ENCODE data around the gene ADSL. TPM values are rescaled to one million over a fixed set of nuclear protein-coding genes. Genes with fewer than 3 reads are reported as not detected.

ADSL gene
- total RNA-seq, 1 donor from 2014 or later, result 41.0 TPM

DNA sequence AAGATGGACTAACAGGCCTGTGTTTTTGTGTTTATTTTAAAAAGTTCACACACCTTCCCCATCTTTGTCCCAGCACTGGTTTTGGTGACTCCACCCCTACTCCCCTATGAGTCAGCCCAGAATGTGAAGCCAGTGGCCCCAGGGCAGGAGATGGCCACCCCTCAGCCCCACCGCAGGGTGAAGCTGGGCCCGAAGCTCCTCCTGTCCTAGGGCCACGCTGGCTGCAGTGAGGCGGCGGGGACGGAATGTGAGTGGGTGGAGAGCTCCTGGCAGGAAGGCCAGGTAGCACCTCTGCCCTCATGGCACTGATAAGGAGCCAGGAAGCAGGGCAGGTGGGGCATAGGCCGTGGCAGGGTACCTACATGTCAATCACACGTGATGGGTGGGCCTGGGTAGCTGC, 64.0 kb downstream of the ADSL start:
- H3K36me3 ChIP-seq, result peaks cover 4 to 60% of the 10 kb centered on the region in 2 donors
- TF ChIP-seq POLR2A (IDR thresholded peaks at IDR 0.05), result no peak
- TF ChIP-seq, protein P1, sequence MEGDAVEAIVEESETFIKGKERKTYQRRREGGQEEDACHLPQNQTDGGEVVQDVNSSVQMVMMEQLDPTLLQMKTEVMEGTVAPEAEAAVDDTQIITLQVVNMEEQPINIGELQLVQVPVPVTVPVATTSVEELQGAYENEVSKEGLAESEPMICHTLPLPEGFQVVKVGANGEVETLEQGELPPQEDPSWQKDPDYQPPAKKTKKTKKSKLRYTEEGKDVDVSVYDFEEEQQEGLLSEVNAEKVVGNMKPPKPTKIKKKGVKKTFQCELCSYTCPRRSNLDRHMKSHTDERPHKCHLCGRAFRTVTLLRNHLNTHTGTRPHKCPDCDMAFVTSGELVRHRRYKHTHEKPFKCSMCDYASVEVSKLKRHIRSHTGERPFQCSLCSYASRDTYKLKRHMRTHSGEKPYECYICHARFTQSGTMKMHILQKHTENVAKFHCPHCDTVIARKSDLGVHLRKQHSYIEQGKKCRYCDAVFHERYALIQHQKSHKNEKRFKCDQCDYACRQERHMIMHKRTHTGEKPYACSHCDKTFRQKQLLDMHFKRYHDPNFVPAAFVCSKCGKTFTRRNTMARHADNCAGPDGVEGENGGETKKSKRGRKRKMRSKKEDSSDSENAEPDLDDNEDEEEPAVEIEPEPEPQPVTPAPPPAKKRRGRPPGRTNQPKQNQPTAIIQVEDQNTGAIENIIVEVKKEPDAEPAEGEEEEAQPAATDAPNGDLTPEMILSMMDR (IDR thresholded peaks at IDR 0.05), result no peak
- no peak for TF ChIP-seq POLR2AphosphoS5 (IDR thresholded peaks at IDR 0.05; ENCODE audit: insufficient read depth in 1 of 2, low read depth in 1 of 2)
- no peaks in the 10 kb centered on the region for H3K27me3 ChIP-seq
- DNase-seq (ENCODE audit: extremely low spot score in 2 of 2), result no peak
- H3K9me3 ChIP-seq, result no peaks in the 10 kb centered on the region
- H3K4me3 ChIP-seq, result no peak overlapping the region
- H3K4me1 ChIP-seq, result no peaks in the 10 kb centered on the region
- intact Hi-C loops (cut with DNase I), result no loop called here
- H3K27ac ChIP-seq, result no peak overlapping the region

DNA sequence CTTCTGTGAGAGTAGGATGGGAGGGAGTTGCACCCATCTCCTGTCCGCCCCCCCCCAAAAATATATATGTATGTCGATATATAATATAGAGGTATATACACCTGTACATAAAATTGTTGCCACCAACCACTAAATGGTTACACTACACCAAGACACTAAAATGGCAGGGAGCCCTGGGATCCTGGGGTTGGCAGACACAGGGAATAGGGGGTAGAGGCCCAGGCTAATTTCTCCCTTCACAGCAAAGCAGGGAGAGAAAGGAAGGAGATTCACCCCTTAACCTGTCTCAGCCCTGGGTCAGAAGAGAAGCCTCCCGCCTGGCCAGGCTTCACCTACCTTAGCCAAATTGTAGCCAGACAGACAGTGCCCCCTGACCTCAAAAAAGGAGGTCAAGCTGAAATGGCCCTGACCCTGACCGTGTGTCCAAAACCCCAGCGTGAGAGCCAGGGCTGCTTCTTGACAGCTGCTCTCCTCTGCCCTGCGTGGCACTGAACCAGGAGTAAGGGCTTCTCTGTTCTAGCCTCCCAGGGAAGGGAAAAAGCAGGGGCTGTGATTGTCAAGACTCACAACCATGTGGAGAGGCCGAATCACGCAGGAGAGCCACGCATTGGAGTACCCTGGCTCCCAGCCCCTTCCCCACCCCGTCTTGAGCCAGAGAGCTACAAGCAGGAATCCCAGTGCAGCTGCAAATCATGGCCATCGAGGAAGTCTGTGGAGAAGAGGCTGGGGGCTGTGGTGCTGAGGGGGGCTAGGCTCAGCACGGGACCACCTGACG, 64.6 kb downstream of the ADSL start:
- H3K9me3 ChIP-seq, result no peaks in the 10 kb centered on the region
- intact Hi-C loops (cut with DNase I), result no loop called here
- no peaks in the 10 kb centered on the region for H3K4me1 ChIP-seq
- TF ChIP-seq, protein P1 (IDR thresholded peaks at IDR 0.05), result no peak
- TF ChIP-seq POLR2A (IDR thresholded peaks at IDR 0.05) (no peak), POLR2AphosphoS5 (IDR thresholded peaks at IDR 0.05; ENCODE audit: insufficient read depth in 1 of 2, low read depth in 1 of 2) (no peak)
- no peak overlapping the region for H3K27ac ChIP-seq
- no peaks in the 10 kb centered on the region for H3K27me3 ChIP-seq
- DNase-seq (ENCODE audit: extremely low spot score in 2 of 2), result no peak
- peaks cover 4 to 53% of the 10 kb centered on the region in 2 donors for H3K36me3 ChIP-seq
- H3K4me3 ChIP-seq, result no peak overlapping the region

DNA sequence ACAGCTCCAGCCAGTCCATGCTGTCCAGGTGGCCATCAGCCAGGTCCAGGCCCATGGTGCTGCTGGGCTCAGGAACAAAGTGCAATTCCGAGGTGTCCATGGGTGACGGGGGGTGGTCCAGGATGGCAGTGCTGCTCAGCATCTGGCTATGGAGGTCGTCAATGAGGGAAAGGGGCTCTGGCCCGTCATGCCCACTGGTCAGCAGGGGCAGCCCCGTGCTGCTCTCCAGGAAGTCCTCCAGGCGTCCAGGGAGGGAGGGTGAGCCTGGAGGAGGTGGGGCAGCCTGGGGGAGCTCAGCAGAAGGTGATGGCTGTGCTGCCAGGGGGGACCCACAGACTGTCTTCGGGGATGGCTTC, 65.2 kb downstream of the ADSL start:
- H3K36me3 ChIP-seq, result peaks cover 4 to 48% of the 10 kb centered on the region in 2 donors

DNA sequence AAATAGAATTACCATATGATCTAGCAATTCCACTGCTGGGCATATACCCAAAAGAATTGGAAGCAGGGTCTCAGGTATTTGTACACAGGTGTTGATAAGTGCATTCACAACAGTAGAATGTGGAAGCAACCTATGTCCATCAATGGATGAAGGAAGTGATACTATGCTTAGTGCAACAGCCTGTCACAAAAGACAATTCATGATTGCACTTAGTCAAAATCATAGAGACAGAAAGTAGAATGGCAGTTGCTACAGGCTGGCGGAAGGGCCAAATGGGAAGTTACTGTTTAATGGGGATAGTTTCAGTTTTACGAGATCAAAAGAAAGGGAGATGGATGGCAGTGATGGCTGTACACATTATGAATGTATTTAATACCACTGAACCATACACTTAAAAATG, 66.1 kb downstream of the ADSL start:
- Histone ChIP-seq H3K4me3 (no peak overlapping the region), H3K36me3 (peaks cover 4 to 47% of the 10 kb centered on the region in 2 donors), H3K27ac (no peak overlapping the region), H3K27me3 (no peaks in the 10 kb centered on the region), H3K9me3 (no peaks in the 10 kb centered on the region), H3K4me1 (no peaks in the 10 kb centered on the region)
- intact Hi-C loops (cut with DNase I), result no loop called here
- no peak for DNase-seq (ENCODE audit: extremely low spot score in 2 of 2)
- TF ChIP-seq, protein P1 (IDR thresholded peaks at IDR 0.05), result no peak
- TF ChIP-seq POLR2AphosphoS5 (IDR thresholded peaks at IDR 0.05; ENCODE audit: insufficient read depth in 1 of 2, low read depth in 1 of 2) (no peak), POLR2A (IDR thresholded peaks at IDR 0.05) (no peak)

More for the DNA sequence above, 65.2 kb downstream of the ADSL start:
- no peaks in the 10 kb centered on the region for H3K9me3 ChIP-seq
- TF ChIP-seq, protein P1 (IDR thresholded peaks at IDR 0.05), result no peak
- TF ChIP-seq POLR2A (IDR thresholded peaks at IDR 0.05) (no peak), POLR2AphosphoS5 (IDR thresholded peaks at IDR 0.05; ENCODE audit: insufficient read depth in 1 of 2, low read depth in 1 of 2) (no peak)
- H3K27ac ChIP-seq, result no peak overlapping the region
- no peak for DNase-seq (ENCODE audit: extremely low spot score in 2 of 2)
- H3K4me3 ChIP-seq, result no peak overlapping the region
- intact Hi-C loops (cut with DNase I), result no loop called here
- no peaks in the 10 kb centered on the region for H3K27me3 ChIP-seq
- no peaks in the 10 kb centered on the region for H3K4me1 ChIP-seq

DNA sequence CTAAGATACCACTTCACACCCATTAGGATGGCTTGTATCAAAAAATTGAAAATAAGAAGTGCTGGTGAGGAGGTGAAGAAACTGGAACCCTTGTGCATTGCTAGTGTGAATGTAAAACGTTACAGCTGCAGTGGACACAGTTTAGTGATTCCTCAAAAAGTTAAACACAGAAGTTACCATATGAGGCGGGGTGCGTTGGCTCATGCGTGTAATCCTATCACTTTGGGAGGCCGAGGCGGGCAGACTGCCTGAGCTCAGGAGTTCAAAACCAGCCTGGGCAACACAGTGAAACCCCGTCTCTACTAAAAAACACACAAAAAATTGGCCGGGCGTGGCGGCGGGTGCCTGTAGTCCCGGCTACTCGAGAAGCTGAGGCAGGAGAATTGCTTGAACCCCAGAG, 67.6 kb downstream of the ADSL start:
- Histone ChIP-seq H3K27me3 (no peaks in the 10 kb centered on the region), H3K4me3 (no peak overlapping the region), H3K9me3 (no peaks in the 10 kb centered on the region), H3K27ac (no peak overlapping the region), H3K36me3 (peaks cover 4 to 46% of the 10 kb centered on the region in 2 donors), H3K4me1 (no peaks in the 10 kb centered on the region)
- TF ChIP-seq POLR2AphosphoS5 (IDR thresholded peaks at IDR 0.05; ENCODE audit: insufficient read depth in 1 of 2, low read depth in 1 of 2) (no peak), POLR2A (IDR thresholded peaks at IDR 0.05) (no peak)
- TF ChIP-seq, protein P1 (IDR thresholded peaks at IDR 0.05), result no peak
- intact Hi-C loops (cut with DNase I), result no loop called here
- DNase-seq (ENCODE audit: extremely low spot score in 2 of 2), result no peak
